Stomach (tissue), 4 donors: ENCODE measurements around the gene SPI1.

Source experiments
- POLR2A ChIP-seq, 4 donors: fragments of 450-650 bp; IDR thresholded peaks; one replicate each; pipeline ENCODE4 v1.6.1; 2016; ENCODE audit warnings: antibody characterized with exemption in 4 of 4, control low read depth in 2 of 4, mild to moderate bottlenecking in 1 of 4, moderate library complexity in 1 of 4
- TF ChIP-seq, protein P1 (sequence below), 7 experiments: fragments of 450-650 bp in 4 of 7; fragments of 200-600 bp in 3 of 7; sonication (generic) in 3 of 7; IDR thresholded peaks; one replicate each; pipeline ENCODE4 v1.5.1; 2016 to 2019; ENCODE audit warnings: antibody characterized with exemption in 7 of 7, control low read depth in 2 of 7, mild to moderate bottlenecking in 1 of 7

DNA sequence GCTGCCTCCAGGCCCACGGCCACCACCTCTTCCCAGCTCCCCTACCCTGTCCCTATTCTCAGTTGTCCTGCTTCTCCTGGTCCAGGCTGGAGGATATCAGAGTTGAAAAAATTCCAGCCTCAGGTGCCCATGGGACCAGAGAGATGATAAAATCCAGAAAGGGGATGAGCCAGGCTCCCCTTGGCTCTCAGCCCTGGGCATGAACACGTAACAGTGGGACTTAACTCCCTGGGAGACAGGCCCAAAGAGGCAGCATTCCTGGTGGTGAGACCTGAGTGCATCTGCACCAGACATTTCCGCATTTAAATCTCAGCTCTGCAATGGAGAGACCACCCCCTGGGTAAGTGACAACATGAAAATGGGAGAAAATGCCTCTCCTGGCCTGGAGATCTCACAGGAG lies 19.7 kb upstream of the SPI1 start:
- TF ChIP-seq, protein P1, sequence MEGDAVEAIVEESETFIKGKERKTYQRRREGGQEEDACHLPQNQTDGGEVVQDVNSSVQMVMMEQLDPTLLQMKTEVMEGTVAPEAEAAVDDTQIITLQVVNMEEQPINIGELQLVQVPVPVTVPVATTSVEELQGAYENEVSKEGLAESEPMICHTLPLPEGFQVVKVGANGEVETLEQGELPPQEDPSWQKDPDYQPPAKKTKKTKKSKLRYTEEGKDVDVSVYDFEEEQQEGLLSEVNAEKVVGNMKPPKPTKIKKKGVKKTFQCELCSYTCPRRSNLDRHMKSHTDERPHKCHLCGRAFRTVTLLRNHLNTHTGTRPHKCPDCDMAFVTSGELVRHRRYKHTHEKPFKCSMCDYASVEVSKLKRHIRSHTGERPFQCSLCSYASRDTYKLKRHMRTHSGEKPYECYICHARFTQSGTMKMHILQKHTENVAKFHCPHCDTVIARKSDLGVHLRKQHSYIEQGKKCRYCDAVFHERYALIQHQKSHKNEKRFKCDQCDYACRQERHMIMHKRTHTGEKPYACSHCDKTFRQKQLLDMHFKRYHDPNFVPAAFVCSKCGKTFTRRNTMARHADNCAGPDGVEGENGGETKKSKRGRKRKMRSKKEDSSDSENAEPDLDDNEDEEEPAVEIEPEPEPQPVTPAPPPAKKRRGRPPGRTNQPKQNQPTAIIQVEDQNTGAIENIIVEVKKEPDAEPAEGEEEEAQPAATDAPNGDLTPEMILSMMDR (IDR thresholded peaks at IDR 0.05), result no peak
- TF ChIP-seq POLR2A (IDR thresholded peaks at IDR 0.05), result no peak
